MCF 10A (cell line): ENCODE measurements around the gene GSG1L. TPM values are rescaled to one million over a fixed set of nuclear protein-coding genes. Genes with fewer than 3 reads are reported as not detected.

Experiments
- BruUV-seq: library from RNA; stranded (reverse); fragments of 400-500 nt; replicated peaks from 2 replicates; lab custom pipeline; 2021; lab: Mats Ljungman, UMichigan
- CTCF ChIA-PET: fragments of 300-600 bp; sonication (Branson Sonifier 250); formaldehyde crosslinking; extraction: SDS; loops from one replicate; lab custom pipeline; 2021; ENCODE audit warnings: antibody characterized with exemption, inconsistent platforms; lab: Yijun Ruan, JAX
- POLR2A ChIA-PET: fragments of 300-600, 350-650 bp; sonication (Branson Sonifier 250); formaldehyde crosslinking; extraction: SDS; loops from one replicate; lab custom pipeline; 2020; ENCODE audit warnings: antibody characterized with exemption, inconsistent platforms; lab: Yijun Ruan, JAX
- DNase-seq: peaks from one replicate; pipeline ENCODE4 v3.0.0-alpha.2; 2018; ENCODE audit not compliant: unreplicated experiment
- H3K27ac Mint-ChIP-seq: one replicate; pipeline ENCODE4 v1.8.0; 2022; ENCODE audit warnings: mild to moderate bottlenecking, low read depth, mixed read lengths; ENCODE audit not compliant: unreplicated experiment
- H3K27me3 Mint-ChIP-seq: one replicate; pipeline ENCODE4 v1.8.0; 2022; ENCODE audit warnings: mixed read lengths; ENCODE audit not compliant: insufficient read depth, unreplicated experiment
- H3K36me3 Mint-ChIP-seq: one replicate; pipeline ENCODE4 v1.8.0; 2022; ENCODE audit warnings: mild to moderate bottlenecking, moderate library complexity, mixed read lengths; ENCODE audit not compliant: insufficient read depth, unreplicated experiment
- H3K4me1 Mint-ChIP-seq: one replicate; pipeline ENCODE4 v1.8.0; 2022; ENCODE audit warnings: mixed read lengths; ENCODE audit not compliant: insufficient read depth, unreplicated experiment
- H3K4me3 Mint-ChIP-seq: one replicate; pipeline ENCODE4 v1.8.0; 2022; ENCODE audit warnings: mild to moderate bottlenecking, moderate library complexity, mixed read lengths; ENCODE audit not compliant: unreplicated experiment
- H3K9me3 Mint-ChIP-seq: one replicate; pipeline ENCODE4 v1.8.0; 2022; ENCODE audit warnings: mixed read lengths; ENCODE audit not compliant: unreplicated experiment
- intact Hi-C: fragments of 100-400 bp; cut with micrococcal nuclease; formaldehyde crosslinking; loops from 2 replicates; pipeline ENCODE4 v1.14.1; 2022
- total RNA-seq: library from RNA; stranded (reverse); gene quantifications from 2 replicates; pipeline ENCODE4 v1.2.3, GENCODE V29; 2022
- TF ChIP-seq, protein P1 (sequence below): fragments of 200-600 bp; IDR thresholded peaks from one replicate; pipeline ENCODE4 v1.8.0; 2022; ENCODE audit warnings: antibody characterized with exemption, mild to moderate bottlenecking; ENCODE audit not compliant: unreplicated experiment

The GSG1L gene
- total RNA-seq, 1 experiment from 2014 or later: not detected

DNA sequence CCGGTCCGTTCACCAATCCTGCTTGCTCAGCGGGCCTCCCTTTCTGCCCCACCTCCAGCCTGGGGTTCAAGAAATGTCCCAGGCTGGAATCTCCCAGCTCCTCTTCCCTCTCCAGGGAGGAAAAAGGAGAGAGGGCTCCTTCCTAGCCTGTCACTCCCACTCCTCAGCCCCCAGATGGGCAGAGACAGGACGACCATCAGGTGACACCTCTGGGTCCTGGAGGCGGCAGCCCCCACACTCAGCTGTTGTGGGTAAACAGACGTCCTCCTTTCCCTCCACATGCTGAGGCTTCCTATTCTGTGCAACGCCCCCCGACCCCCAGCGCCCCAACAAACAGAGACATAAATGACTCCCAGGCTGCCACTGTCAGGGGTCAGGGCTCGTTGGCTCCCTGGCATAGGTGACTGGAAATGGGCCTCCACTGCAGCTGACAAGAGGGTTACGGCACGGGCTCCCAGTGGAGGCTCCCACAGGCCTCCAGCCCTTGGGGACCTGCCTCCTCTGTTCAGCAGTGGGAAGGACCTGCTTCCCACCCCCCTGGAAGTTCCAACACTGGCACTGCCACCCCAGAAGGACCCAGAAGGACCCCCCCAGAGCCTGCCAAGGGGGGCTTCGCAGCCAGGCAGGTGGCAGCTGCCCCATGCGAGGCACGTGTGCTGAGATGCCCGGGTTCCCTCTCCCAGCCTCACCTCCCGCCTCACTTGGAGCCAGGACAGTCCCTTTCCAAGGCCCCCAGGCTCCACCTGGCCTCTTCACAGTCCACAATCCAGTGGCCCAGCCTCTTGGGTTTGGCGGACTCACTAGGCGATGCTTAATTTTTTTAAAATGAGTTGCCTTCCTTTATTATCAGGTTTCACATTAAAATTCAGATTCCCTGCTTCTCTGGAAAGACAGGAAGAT is 281.3 kb downstream of the GSG1L start:
- BruUV-seq: no TSS peak
- no peaks in the 10 kb centered on the region for H3K9me3 Mint-ChIP-seq
- no peak overlapping the region for H3K4me3 Mint-ChIP-seq
- H3K27me3 Mint-ChIP-seq: no peaks in the 10 kb centered on the region
- peaks cover 6% of the 10 kb centered on the region for H3K36me3 Mint-ChIP-seq
- CTCF ChIA-PET: no interaction called here
- H3K27ac Mint-ChIP-seq: no peak overlapping the region
- no peaks in the 10 kb centered on the region for H3K4me1 Mint-ChIP-seq
- TF ChIP-seq, protein P1, sequence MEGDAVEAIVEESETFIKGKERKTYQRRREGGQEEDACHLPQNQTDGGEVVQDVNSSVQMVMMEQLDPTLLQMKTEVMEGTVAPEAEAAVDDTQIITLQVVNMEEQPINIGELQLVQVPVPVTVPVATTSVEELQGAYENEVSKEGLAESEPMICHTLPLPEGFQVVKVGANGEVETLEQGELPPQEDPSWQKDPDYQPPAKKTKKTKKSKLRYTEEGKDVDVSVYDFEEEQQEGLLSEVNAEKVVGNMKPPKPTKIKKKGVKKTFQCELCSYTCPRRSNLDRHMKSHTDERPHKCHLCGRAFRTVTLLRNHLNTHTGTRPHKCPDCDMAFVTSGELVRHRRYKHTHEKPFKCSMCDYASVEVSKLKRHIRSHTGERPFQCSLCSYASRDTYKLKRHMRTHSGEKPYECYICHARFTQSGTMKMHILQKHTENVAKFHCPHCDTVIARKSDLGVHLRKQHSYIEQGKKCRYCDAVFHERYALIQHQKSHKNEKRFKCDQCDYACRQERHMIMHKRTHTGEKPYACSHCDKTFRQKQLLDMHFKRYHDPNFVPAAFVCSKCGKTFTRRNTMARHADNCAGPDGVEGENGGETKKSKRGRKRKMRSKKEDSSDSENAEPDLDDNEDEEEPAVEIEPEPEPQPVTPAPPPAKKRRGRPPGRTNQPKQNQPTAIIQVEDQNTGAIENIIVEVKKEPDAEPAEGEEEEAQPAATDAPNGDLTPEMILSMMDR: no peak
- intact Hi-C loops: no loop called here
- no peak for DNase-seq
- POLR2A ChIA-PET: no interaction called here

DNA sequence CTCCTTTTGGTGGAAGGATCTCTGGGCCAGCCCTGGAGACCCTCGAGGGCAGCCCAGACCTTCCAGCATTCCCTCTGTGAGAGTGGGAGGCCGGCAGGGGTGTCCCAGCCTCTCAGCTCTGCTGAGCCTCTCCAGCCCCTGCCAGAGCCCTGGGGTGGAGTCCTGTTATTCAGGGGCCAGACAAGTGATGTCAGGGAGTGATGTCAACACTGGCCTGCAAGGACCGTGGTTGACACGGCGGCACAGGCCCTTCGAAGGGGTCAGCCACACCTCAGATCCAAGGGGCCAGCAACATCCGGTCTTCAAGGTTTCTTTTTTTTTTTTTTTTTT is 282.4 kb downstream of the GSG1L start:
- no peak overlapping the region for H3K27ac Mint-ChIP-seq
- POLR2A ChIA-PET: no interaction called here
- H3K27me3 Mint-ChIP-seq: no peaks in the 10 kb centered on the region
- peaks cover 6% of the 10 kb centered on the region for H3K36me3 Mint-ChIP-seq
- no peak for DNase-seq
- CTCF ChIA-PET: no interaction called here
- intact Hi-C loops: no loop called here
- H3K4me3 Mint-ChIP-seq: no peak overlapping the region
- no peaks in the 10 kb centered on the region for H3K4me1 Mint-ChIP-seq
- TF ChIP-seq, protein P1: no peak
- no peaks in the 10 kb centered on the region for H3K9me3 Mint-ChIP-seq
- no TSS peak for BruUV-seq

DNA sequence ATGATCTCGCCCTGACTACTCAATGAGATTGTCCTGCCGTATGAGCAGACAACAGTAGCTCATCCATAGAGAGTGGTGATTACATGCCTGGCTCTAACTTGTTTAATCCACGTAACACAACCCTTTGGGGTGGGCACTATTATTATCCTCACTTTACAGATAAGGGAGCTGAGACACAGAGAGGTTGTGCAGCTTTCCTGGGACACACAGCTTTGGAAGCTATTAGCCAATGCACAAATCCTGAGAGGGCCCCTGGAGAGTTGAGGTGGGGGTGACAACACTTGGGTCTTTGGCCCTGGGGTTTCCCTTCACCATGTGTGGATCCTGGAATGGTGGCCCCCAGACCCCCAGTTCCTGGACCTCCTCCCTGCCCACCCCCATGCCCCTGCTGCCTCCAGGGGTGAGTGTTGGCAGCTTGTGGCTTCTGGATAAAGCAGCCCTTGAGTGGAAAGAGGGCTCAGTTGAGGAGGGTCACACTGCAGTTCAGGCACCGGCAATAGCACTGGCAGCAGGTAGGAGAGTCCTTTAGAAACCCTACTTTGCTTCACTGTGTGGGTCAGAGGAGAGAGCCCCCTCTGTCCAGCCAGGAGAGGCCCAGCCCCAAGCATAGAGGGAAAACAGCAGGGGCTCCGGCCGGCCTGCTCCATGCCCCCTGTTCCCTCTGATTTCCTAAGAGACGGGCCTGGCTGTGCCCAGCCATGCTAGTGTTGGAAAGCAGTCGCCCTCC is 282.9 kb downstream of the GSG1L start:
- intact Hi-C loops: no loop called here
- H3K27ac Mint-ChIP-seq: no peak overlapping the region
- H3K4me3 Mint-ChIP-seq: no peak overlapping the region
- TF ChIP-seq, protein P1: no peak
- ChIA-PET POLR2A (no interaction called here), CTCF (interaction anchor here (0.6 to 1.1 kb wide), 2 partner anchors 290 to 545 kb away, joined by 3 read pairs; no protein-coding TSS in a partner anchor)
- H3K36me3 Mint-ChIP-seq: peaks cover 6% of the 10 kb centered on the region
- H3K9me3 Mint-ChIP-seq: no peaks in the 10 kb centered on the region
- no peak for DNase-seq
- no TSS peak for BruUV-seq
- H3K27me3 Mint-ChIP-seq: no peaks in the 10 kb centered on the region
- no peaks in the 10 kb centered on the region for H3K4me1 Mint-ChIP-seq

DNA sequence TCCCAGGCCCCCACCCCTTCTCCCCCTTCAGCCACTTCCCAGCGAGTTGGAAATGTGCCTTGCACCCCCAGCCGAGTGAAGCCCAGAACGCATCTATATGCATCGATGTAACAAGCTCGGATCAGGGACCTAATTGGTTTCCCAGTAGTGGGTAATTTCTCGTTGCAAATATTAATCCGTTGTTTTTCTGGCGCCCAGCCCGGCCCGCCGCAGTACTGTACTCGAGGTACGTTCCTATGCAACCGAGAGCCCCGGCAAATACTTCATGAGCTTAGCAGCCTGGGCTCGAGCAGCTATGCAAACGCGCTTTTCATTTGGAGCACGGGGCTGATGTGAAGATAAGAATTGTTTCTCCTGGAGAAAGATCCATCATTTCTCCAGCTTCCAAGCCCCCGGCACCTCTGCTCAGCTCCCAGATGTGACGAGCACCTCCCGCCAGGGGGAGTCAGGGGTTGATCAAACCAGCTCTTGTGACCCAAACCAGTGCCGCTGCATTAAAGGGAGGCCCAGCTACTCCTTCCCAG is 283.8 kb downstream of the GSG1L start:
- no peaks in the 10 kb centered on the region for H3K27me3 Mint-ChIP-seq
- intact Hi-C loops: no loop called here
- DNase-seq: no peak
- no peak overlapping the region for H3K27ac Mint-ChIP-seq
- H3K4me3 Mint-ChIP-seq: no peak overlapping the region
- TF ChIP-seq, protein P1: no peak
- POLR2A ChIA-PET: no interaction called here
- no peaks in the 10 kb centered on the region for H3K9me3 Mint-ChIP-seq
- H3K36me3 Mint-ChIP-seq: peaks cover 6% of the 10 kb centered on the region
- CTCF ChIA-PET: interaction anchor here (0.6 to 1.1 kb wide), 4 partner anchors 15 to 544 kb away, joined by 3 to 4 read pairs (median 3); no protein-coding TSS in a partner anchor
- BruUV-seq: TSS peak; percentile 29
- no peaks in the 10 kb centered on the region for H3K4me1 Mint-ChIP-seq
